ENCODE results near the gene PMP22.

- TF ChIP-seq, protein P1, sequence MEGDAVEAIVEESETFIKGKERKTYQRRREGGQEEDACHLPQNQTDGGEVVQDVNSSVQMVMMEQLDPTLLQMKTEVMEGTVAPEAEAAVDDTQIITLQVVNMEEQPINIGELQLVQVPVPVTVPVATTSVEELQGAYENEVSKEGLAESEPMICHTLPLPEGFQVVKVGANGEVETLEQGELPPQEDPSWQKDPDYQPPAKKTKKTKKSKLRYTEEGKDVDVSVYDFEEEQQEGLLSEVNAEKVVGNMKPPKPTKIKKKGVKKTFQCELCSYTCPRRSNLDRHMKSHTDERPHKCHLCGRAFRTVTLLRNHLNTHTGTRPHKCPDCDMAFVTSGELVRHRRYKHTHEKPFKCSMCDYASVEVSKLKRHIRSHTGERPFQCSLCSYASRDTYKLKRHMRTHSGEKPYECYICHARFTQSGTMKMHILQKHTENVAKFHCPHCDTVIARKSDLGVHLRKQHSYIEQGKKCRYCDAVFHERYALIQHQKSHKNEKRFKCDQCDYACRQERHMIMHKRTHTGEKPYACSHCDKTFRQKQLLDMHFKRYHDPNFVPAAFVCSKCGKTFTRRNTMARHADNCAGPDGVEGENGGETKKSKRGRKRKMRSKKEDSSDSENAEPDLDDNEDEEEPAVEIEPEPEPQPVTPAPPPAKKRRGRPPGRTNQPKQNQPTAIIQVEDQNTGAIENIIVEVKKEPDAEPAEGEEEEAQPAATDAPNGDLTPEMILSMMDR (conservative IDR thresholded peaks at IDR 0.05) = no peak
- no peak for TF ChIP-seq EZH2 (IDR thresholded peaks at IDR 0.05; ENCODE audit: low read depth)
Observed at GRCh38 chr17:15237106-15237425, 28.1 kb downstream of the PMP22 start.

All from PC-9 (cell line).